HG03558 (cell line): ENCODE measurements around the gene C1S.

Experiments
- ATAC-seq: cut with Tn5 transposase; IDR thresholded peaks from one replicate; pipeline ENCODE4 v1.9.1; 2021; ENCODE audit warnings: moderate number of reproducible peaks; ENCODE audit not compliant: unreplicated experiment; ENCODE audit errors: extremely low read depth

C1S gene

GRCh38 chr12:7073946-7074345, 13.4 kb downstream of the C1S start:
- no peak for ATAC-seq

- no peak for ATAC-seq
Measured at GRCh38 chr12:7075518-7075917, 15.0 kb downstream of the C1S start.

- ATAC-seq = no peak
Measured at GRCh38 chr12:7075939-7076338, 15.4 kb downstream of the C1S start.

GRCh38 chr12:7076493-7076892, 16.0 kb downstream of the C1S start:
- ATAC-seq = no peak

- no peak for ATAC-seq
Measured at GRCh38 chr12:7078163-7078562, 17.6 kb downstream of the C1S start.

- no peak for ATAC-seq
Measured at GRCh38 chr12:7079826-7080125, 19.3 kb downstream of the C1S start.

- no peak for ATAC-seq
Measured at GRCh38 chr12:7081037-7081436, 20.5 kb downstream of the C1S start.

DNA sequence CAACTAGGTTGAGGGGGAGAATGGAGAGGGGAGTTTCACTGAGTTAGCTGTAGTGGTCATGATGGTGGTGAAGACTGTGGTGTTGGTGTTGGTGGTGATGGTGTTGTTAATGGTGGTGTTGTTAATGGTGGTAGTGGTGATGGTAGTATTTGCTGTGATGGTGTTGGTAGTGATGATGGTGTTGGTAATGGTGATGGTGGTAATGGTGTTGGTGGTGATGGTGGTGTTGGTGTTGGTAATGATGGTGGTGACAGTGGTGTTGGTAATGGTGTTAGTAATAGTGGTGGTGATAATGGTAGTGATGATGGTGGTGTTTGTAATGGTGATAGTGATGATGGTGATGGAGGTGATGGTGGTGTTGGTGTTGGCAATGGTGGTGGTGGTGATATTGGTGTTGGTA, 22.6 kb downstream of the C1S start:
- ATAC-seq = no peak

DNA sequence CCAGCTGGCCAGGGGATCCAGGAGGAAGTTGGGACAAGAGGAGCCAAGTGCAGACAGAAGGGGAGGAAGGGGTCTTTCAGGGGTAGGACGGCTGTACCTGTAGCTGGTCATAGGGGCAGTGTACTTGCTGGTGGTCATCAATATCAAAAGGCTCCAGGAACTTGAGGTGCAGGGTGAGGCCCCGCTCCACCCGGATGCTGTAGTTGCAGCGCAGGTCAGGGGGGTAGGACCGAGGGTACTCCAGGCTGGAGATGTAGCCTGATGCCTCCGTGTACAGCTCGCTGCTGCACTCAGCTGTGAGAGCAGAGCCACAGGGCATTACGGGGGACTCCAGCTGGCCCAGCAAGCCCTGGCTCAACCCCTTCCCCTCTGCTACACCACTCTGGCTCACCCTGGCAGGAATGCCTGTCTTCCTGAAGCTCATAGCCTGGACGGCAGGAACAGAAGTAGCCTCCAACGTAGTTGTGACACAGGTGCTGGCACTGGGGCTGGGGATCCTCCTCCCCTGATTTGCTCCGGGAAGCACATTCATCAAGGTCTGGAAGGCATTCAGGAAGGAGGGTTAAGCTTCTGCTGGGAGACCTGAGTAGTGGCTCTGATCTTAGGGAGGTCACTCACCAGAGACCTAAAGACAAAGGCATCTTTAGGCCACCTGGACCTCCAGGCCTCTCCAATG, 28.8 kb downstream of the C1S start:
- ATAC-seq = no peak

- no peak for ATAC-seq
Measured at GRCh38 chr12:7090222-7090998, 29.9 kb downstream of the C1S start.

GRCh38 chr12:7091171-7091570, 30.7 kb downstream of the C1S start:
- no peak for ATAC-seq

- ATAC-seq = no peak
Measured at GRCh38 chr12:7091660-7092228, 31.2 kb downstream of the C1S start.

DNA sequence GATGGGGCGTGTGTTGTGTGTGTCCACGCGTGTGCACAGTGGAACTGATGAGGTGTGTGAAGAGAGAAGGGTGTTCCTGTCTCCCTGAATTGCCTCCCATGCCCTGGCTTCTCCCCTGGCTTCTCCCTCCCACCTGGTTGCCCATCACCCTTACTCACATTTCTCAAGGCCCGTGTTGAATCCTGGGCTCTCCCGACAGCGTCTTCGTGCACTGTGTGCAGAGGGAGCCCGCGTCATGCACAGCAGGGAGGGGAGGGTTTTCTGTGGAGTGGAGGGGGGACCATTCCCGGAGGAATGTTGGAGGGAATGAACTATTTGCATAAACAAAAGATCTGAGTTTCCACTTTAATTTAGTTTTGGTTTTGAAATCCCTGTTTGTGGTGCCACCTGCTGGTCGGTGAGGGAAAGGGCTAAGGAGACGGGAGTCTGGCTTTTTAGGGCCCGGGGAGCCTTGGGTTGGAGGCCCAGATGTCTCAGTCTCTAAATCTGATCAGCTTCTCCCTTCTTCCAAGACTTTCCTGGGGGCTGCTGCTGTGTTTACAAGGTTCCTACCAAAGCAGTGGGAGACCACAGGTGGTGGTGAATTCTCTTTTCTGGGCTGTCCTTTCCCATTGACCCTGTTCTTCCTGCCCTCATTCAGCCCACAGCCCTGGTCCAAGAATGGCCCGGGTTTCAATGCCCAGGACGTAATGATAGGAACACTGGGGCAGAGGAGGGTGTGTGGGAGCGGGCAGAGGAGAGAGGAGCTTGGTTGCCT, 31.9 kb downstream of the C1S start, which contains the start of gene C1R:
C1R (minus strand) TSS at position 217 of the 757 bp plus-strand sequence; CDS start at position 160, 57 bp downstream.
- ATAC-seq = no peak

- ATAC-seq = no peak
Measured at GRCh38 chr12:7092986-7093460, 32.5 kb downstream of the C1S start.

DNA sequence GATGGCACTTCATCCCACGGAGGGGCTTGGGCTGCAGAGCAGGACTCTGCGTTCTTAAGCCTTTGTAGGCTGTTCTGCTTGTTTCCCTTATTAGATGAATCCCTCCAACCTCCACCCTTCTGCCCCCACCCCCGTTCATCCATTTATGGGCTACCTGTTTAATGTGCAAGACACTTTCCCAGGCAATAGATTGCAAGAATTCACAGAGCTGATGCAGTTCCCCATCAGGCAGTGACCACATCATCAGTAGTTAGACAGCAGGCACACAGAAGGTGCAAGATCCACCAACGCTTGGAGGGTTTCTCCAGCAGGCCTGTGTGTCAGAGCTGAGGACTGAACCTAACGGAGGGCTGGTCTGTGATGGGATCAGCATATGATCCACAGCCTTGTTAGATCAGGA, 33.0 kb downstream of the C1S start:
- no peak for ATAC-seq

- no peak for ATAC-seq
Measured at GRCh38 chr12:7093892-7094291, 33.4 kb downstream of the C1S start.

DNA sequence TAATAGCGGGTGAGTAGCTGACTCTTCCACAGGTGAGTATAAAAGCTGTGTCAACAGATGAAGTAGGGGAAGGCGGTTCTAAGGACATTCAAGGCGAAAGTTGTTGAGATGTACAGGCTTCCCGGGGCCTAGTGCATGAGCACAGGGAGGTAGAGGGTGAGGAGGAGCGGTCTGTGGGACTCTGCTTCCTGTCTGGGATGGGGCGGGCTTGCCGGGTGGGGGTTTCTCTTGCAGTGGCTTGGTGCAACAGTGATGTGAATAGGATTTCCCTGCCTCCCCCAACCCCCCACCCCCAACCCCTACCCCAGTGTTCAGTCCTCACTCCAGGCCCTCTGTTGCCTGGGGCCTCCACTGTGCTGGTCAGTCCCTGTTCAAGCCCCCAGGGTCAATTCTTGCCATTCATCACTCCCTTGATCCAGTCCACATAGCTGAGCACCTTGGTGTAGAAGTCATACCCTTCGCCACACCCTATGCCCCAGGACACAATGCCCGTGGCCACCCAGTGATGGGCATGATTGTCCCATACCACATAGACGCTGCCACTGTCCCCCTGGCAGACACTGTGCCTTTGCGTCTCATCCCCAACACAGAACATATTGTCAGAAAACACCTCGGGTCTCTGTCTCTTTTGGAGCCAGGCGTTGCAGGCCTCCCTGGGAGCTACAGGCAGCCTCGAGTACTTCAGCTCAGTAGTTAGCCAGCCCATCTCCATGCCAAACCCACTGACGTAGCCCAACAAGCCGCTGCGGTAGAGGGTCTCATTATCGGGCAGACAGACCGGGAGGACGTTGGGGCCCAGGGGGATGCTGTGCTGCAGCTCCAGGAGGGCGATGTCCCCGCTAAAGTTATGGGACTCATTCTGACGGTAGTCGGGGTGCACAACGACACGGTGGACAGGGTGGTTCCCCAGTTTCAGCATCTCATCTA, 35.8 kb downstream of the C1S start:
- ATAC-seq = no peak

DNA sequence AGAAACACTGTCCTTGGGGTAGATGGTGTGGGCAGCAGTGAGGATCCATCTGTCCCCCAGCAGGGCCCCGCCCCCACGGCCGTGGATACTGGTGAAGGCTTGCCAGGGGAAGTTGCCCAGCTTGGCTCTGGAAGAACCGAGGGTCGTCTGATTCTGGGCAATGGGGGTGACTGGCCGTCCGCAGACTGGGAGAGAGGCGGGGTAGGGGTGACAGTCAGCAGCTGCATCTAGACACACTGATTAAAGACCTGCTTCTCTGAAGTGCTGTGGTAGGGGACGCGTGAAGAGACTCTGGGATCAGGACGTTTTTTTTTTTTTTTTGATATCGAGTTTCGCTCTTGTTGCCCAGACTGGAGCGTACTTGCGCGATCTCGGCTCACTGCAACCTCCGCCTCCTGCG, 36.5 kb downstream of the C1S start:
- no peak for ATAC-seq

GRCh38 chr12:7099290-7099996, 38.9 kb downstream of the C1S start:
- no peak for ATAC-seq
